Glutamatergic neuron (in vitro differentiated cells): ENCODE measurements around the gene PHC1. TPM values are rescaled to one million over a fixed set of nuclear protein-coding genes. Genes with fewer than 3 reads are reported as not detected.

Experiments used
- DNase-seq: peaks from one replicate; pipeline ENCODE4 v3.0.0; 2022
- H3K27ac Mint-ChIP-seq: one replicate; pipeline ENCODE4 v1.8.0; 2020; ENCODE audit warnings: mild to moderate bottlenecking, mixed read lengths, inconsistent platforms; ENCODE audit not compliant: unreplicated experiment
- H3K27me3 Mint-ChIP-seq: one replicate; pipeline ENCODE4 v1.8.0; 2020; ENCODE audit warnings: mild to moderate bottlenecking, moderate library complexity, mixed read lengths, inconsistent platforms; ENCODE audit not compliant: unreplicated experiment
- H3K36me3 Mint-ChIP-seq: one replicate; pipeline ENCODE4 v1.8.0; 2020; ENCODE audit warnings: mild to moderate bottlenecking, mixed read lengths, inconsistent platforms; ENCODE audit not compliant: unreplicated experiment
- H3K4me1 Mint-ChIP-seq: one replicate; pipeline ENCODE4 v1.8.0; 2020; ENCODE audit warnings: mild to moderate bottlenecking, low read depth, mixed read lengths, inconsistent platforms; ENCODE audit not compliant: unreplicated experiment
- H3K4me3 Mint-ChIP-seq: one replicate; pipeline ENCODE4 v1.8.0; 2020; ENCODE audit warnings: mild to moderate bottlenecking, mixed read lengths, inconsistent platforms; ENCODE audit not compliant: unreplicated experiment
- H3K9me3 Mint-ChIP-seq: one replicate; pipeline ENCODE4 v1.8.0; 2020; ENCODE audit warnings: mild to moderate bottlenecking, moderate library complexity, mixed read lengths, inconsistent platforms; ENCODE audit not compliant: unreplicated experiment
- total RNA-seq: library from RNA; stranded (reverse); fragmentation: NEBNext Ultra II Directional; extraction: Animal tissue kit (Norgen Biotek cat#: 25700); gene quantifications from one replicate; pipeline ENCODE4 v1.2.1, GENCODE V29; 2021; ENCODE audit not compliant: unreplicated experiment
- TF ChIP-seq, protein P1 (sequence below): fragments of 200-600 bp; sonication (generic); IDR thresholded peaks from one replicate; pipeline ENCODE4 v1.5.0; 2021; ENCODE audit not compliant: partially characterized antibody, unreplicated experiment

Gene PHC1
- total RNA-seq, 1 donor from 2014 or later: 59.8 TPM

DNA sequence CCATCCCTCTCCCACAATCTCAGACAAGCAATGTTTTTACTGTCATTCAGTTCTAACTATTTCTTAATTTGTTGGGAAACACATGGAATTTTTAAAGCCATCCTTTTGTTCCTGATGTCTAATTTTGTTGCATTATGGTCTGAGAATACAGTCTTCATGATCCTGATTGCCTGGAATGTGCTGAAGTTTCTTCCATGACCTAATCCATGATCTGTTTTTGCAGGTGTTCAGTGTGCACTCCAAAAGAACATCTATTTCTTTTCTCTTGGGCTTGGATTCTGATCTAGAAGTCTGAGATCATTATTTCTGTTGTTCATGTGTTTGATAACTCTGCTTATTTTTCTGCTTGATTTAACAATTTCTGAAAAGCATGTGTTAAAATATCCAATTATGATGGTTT, 43.2 kb upstream of the PHC1 start:
- TF ChIP-seq, protein P1, sequence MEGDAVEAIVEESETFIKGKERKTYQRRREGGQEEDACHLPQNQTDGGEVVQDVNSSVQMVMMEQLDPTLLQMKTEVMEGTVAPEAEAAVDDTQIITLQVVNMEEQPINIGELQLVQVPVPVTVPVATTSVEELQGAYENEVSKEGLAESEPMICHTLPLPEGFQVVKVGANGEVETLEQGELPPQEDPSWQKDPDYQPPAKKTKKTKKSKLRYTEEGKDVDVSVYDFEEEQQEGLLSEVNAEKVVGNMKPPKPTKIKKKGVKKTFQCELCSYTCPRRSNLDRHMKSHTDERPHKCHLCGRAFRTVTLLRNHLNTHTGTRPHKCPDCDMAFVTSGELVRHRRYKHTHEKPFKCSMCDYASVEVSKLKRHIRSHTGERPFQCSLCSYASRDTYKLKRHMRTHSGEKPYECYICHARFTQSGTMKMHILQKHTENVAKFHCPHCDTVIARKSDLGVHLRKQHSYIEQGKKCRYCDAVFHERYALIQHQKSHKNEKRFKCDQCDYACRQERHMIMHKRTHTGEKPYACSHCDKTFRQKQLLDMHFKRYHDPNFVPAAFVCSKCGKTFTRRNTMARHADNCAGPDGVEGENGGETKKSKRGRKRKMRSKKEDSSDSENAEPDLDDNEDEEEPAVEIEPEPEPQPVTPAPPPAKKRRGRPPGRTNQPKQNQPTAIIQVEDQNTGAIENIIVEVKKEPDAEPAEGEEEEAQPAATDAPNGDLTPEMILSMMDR: no peak
- no peak for DNase-seq
- Mint-ChIP-seq H3K4me1 (no peaks in the 10 kb centered on the region), H3K4me3 (no peak overlapping the region), H3K36me3 (no peaks in the 10 kb centered on the region), H3K27ac (no peak overlapping the region), H3K9me3 (no peaks in the 10 kb centered on the region), H3K27me3 (peaks cover 2% of the 10 kb centered on the region)

DNA sequence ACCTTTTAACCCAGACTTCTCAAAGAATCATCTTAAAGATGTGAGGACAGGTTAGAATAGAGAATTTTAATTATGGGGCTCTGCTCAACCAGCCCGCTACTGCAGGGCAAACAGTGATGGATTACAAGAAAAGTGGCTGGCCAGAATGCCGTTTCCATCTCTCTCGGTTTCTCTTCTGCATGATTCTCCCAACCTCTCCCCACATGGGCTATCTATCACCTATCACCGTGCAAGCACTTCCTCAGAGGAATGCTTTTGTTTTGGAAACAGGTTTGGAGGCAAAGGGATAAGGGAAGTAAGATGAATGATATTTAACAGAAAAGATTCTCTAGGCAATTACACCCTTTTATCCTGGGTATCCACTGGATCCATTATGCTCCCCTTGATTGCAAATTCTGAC, 37.4 kb upstream of the PHC1 start:
- Mint-ChIP-seq H3K9me3 (no peaks in the 10 kb centered on the region), H3K27ac (no peak overlapping the region), H3K4me3 (no peak overlapping the region), H3K27me3 (no peaks in the 10 kb centered on the region), H3K4me1 (no peaks in the 10 kb centered on the region), H3K36me3 (no peaks in the 10 kb centered on the region)
- DNase-seq: no peak
- TF ChIP-seq, protein P1: no peak

DNA sequence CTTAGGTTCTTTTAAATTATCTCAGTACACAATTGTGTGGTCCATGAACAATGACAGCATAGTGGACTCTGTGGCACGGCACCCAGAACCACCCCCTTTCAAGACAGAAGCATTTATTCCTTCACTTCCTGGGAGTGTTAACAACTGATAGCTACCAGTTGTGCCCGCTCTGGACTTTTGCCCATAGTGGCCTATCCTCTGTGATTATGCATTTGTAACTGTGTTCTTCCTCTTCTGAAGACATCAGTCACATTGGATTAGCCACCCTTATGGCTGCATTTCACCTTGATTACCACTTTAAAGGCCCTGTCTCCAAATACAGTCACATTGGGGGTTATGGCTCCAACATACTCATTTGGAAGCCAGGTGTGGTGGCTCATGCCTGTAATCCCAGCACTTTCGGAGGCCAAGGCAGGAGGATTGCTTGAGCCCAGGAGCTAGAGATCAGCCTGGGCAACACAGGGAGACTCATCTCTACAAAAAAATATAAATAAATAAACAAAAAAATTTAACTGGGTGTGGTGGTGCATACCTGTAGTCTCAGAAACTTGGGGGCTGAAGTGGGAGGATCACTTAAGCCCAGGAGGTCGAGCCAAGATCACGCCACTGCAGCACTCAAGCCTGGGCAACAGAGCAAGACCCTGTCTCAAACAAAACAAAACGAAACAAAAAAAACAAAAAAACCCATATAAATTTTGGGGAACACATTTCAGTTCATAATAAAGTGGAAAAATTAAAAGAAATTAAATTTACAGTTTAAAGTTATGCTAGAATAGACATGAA, 27.6 kb upstream of the PHC1 start:
- H3K9me3 Mint-ChIP-seq: peaks cover 3% of the 10 kb centered on the region
- no peak overlapping the region for H3K4me3 Mint-ChIP-seq
- no peak overlapping the region for H3K27ac Mint-ChIP-seq
- no peak for DNase-seq
- no peaks in the 10 kb centered on the region for H3K36me3 Mint-ChIP-seq
- no peaks in the 10 kb centered on the region for H3K4me1 Mint-ChIP-seq
- peaks cover 2% of the 10 kb centered on the region for H3K27me3 Mint-ChIP-seq
- TF ChIP-seq, protein P1: no peak

DNA sequence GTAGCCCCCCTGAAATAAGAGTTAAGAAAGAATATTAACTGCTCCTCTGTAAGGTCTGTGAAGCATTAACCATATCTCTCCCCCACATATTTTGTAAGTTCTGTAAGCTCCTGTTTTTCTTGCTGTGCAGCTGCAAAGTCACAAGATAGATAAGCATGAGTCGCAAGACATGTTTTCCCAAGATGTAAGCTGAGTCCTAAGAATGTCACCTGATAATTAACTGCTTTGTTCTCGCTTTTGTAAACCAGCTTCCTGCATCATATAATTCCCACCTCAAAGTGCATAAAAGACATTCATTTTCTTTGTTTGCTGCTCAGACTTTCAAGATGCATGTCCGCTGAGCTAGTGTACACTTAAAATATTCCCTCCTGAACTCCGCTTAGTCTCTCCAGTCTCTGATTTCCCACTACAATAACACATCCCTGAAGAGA, 27.0 kb upstream of the PHC1 start:
- Mint-ChIP-seq H3K4me1 (no peaks in the 10 kb centered on the region), H3K9me3 (peaks cover 3% of the 10 kb centered on the region), H3K27me3 (peaks cover 2% of the 10 kb centered on the region), H3K4me3 (no peak overlapping the region), H3K27ac (no peak overlapping the region), H3K36me3 (no peaks in the 10 kb centered on the region)
- DNase-seq: no peak
- TF ChIP-seq, protein P1: no peak

DNA sequence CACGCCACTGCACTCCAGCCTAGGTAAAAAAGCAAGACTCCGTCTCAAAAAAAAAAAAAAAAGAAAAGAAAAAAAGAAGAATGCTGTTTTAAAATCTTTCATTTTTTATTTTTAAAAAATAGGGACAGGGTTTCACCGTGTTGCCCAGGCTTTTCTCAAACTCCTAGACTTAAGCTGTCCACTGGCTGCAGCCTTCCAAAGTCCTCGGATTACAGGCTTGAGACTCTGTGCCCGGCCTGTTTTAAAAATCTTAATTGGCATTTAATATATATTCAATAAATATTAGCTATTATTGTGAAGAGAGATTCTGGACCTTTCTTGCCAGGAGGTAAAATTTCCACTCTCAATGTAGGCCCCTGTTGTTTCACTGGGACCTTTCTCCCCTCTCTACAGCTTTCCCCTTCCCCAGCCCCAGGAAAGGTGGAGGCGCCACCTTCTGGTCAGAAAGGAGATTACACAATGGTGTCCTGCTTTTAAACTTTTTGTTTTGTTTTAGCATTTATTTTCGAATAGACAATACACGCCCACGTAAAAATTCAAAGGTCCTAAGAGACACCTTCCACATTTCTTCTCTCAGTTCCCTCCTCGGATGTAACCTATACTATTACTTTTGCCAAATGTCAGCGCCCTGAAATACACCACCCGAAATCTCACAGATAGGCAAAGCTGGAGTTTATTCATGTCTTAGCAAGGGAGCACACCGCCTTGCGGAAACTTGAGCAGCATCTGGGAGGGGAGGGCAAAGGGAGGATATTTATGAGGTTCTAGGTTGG, 23.8 kb upstream of the PHC1 start:
- TF ChIP-seq, protein P1: peak; percentile 97

More for the DNA sequence above, 23.8 kb upstream of the PHC1 start:
- Mint-ChIP-seq H3K4me1 (no peaks in the 10 kb centered on the region), H3K27me3 (peaks cover 2% of the 10 kb centered on the region), H3K9me3 (peaks cover 3% of the 10 kb centered on the region), H3K4me3 (peak overlapping the region; percentile 26), H3K36me3 (no peaks in the 10 kb centered on the region), H3K27ac (no peak overlapping the region)
- peak; percentile 61 for DNase-seq
